HepG2 (cell line): ENCODE data around the gene DROSHA. TPM values are rescaled to one million over a fixed set of nuclear protein-coding genes. Genes with fewer than 3 reads are reported as not detected.

Experiments
- ATAC-seq: fragments of 200-7000 bp; cut with Tn5 transposase; 3 replicates; pipeline ENCODE4 v1.9.1; 2020; ENCODE audit warnings: mild to moderate bottlenecking, moderate library complexity
- BruUV-seq: library from RNA; stranded (reverse); fragments of 400-500 nt; replicated peaks from 2 replicates; lab custom pipeline; 2021; lab: Mats Ljungman, UMichigan
- CTCF ChIA-PET: fragments of 300-600 bp; formaldehyde crosslinking; extraction: SDS; loops from one replicate; lab custom pipeline; 2021; ENCODE audit warnings: low total read pairs, inconsistent platforms, low intra/inter-chr PET ratio; lab: Yijun Ruan, JAX
- POLR2A ChIA-PET: fragments of 350-600 bp; sonication (Branson Sonifier 250); formaldehyde crosslinking; loops from one replicate; lab custom pipeline; 2020; ENCODE audit warnings: antibody characterized with exemption, inconsistent platforms; lab: Yijun Ruan, JAX
- DNase-seq: peaks from one replicate; pipeline ENCODE4 v3.0.0-alpha.2; 2015; ENCODE audit warnings: low spot score
- FAIRE-seq: peaks from 3 replicates; lab custom pipeline; 2011; peaks lifted over from hg19 to GRCh38; lab: Jason Lieb, UNC
- H2AFZ ChIP-seq: one replicate; pipeline ENCODE4 v1.6.1; 2011; ENCODE audit warnings: low read length, inconsistent platforms
- H3K27ac ChIP-seq: fragments of 300-600 bp; 3 replicates; pipeline ENCODE4 v1.8.0; 2011; ENCODE audit warnings: mixed run types, mild to moderate bottlenecking, mixed read lengths, low read length, inconsistent platforms; ENCODE audit not compliant: insufficient read depth; ENCODE audit errors: extremely low read length
- H3K27me3 ChIP-seq, 2 experiments: fragments of 200-600 bp in 1 of 2; 2 replicates in 1 of 2; 3 replicates in 1 of 2; pipeline versions ENCODE4 v1.6.0 to v1.8.0; 2011; ENCODE audit warnings: low read length in 2 of 2, mild to moderate bottlenecking in 2 of 2, moderate library complexity in 2 of 2, inconsistent platforms in 1 of 2; ENCODE audit not compliant: insufficient read depth in 2 of 2, control insufficient read depth in 1 of 2
- H3K36me3 ChIP-seq, 2 experiments: fragments of 200-600 bp in 1 of 2; replicated peaks in 1 of 2; 2 replicates in 1 of 2; 3 replicates in 1 of 2; pipeline versions ENCODE4 v1.5.1 to v1.8.0; 2011; ENCODE audit warnings: low read length in 2 of 2, inconsistent platforms in 1 of 2; ENCODE audit not compliant: insufficient read depth in 2 of 2, control insufficient read depth in 1 of 2
- H3K4me1 ChIP-seq: 2 replicates; pipeline ENCODE4 v1.5.1; 2012; ENCODE audit warnings: low read length, inconsistent platforms; ENCODE audit not compliant: insufficient read depth
- H3K4me2 ChIP-seq: 2 replicates; pipeline ENCODE4 v1.6.0; 2011; ENCODE audit warnings: low read depth, low read length, inconsistent platforms
- H3K4me3 ChIP-seq, 3 experiments: fragments of 200-600 bp in 1 of 3; sonication (generic), shearing (Covaris generic) in 1 of 3; replicated peaks in 1 of 3; 2 replicates each; pipeline ENCODE4 v1.5.1; 2011 to 2016; ENCODE audit warnings: low read length in 3 of 3, inconsistent platforms in 2 of 3, low read depth in 2 of 3, mild to moderate bottlenecking in 2 of 3, control low read depth in 1 of 3, mixed read lengths in 1 of 3; ENCODE audit not compliant: insufficient read depth in 1 of 3
- H3K79me2 ChIP-seq: one replicate; pipeline ENCODE4 v1.6.1; 2011; ENCODE audit warnings: low read length, inconsistent platforms; ENCODE audit not compliant: insufficient read depth
- H3K9ac ChIP-seq: 2 replicates; pipeline ENCODE4 v1.6.0; 2011; ENCODE audit warnings: mild to moderate bottlenecking, low read depth, low read length, inconsistent platforms; ENCODE audit not compliant: insufficient read depth
- H3K9me3 ChIP-seq: 2 replicates; pipeline ENCODE4 v1.5.1; 2012; ENCODE audit warnings: mild to moderate bottlenecking, low read length
- H4K20me1 ChIP-seq: 2 replicates; pipeline ENCODE4 v1.6.0; 2011; ENCODE audit warnings: inconsistent platforms, mild to moderate bottlenecking, low read length, moderate library complexity; ENCODE audit not compliant: insufficient read depth
- CHD2 ChIP-seq: IDR thresholded peaks from 2 replicates; pipeline ENCODE4 v1.6.1; 2011; ENCODE audit warnings: low read depth, low read length, improper control_type of control experiment
- ELF1 ChIP-seq: sonication (generic); formaldehyde crosslinking; IDR thresholded peaks from 2 replicates; pipeline ENCODE4 v1.4.0; 2020; ENCODE audit warnings: missing genetic modification reagents
- FLYWCH1 ChIP-seq: sonication (generic); formaldehyde crosslinking; IDR thresholded peaks from 2 replicates; pipeline ENCODE4 v1.8.1; 2023; ENCODE audit warnings: mild to moderate bottlenecking, missing genetic modification reagents
- GRHL1 ChIP-seq: sonication (generic); formaldehyde crosslinking; conservative IDR thresholded peaks from 2 replicates; pipeline ENCODE4 v1.8.0; 2022; ENCODE audit warnings: missing genetic modification reagents
- GTF3A ChIP-seq: sonication (generic); formaldehyde crosslinking; conservative IDR thresholded peaks from 2 replicates; pipeline ENCODE4 v1.4.0; 2020; ENCODE audit warnings: mild to moderate bottlenecking, missing genetic modification reagents
- KDM2A ChIP-seq: sonication (generic); formaldehyde crosslinking; IDR thresholded peaks from 2 replicates; pipeline ENCODE4 v1.4.0; 2020; ENCODE audit warnings: low read depth, missing genetic modification reagents, borderline replicate concordance
- LCORL ChIP-seq, 2 experiments: fragments of 450-650 bp in 1 of 2; sonication (generic) in 1 of 2; formaldehyde crosslinking in 1 of 2; IDR thresholded peaks; 2 replicates each; pipeline versions ENCODE4 v1.5.0 to v1.6.1; 2017 to 2020; ENCODE audit warnings: antibody characterized with exemption in 1 of 2, missing genetic modification reagents in 1 of 2
- MIER3 ChIP-seq: IDR thresholded peaks from 2 replicates; pipeline ENCODE4 v1.6.1; 2016; ENCODE audit warnings: missing compliant biosample characterization, borderline replicate concordance
- MTERF4 ChIP-seq: sonication (generic); formaldehyde crosslinking; IDR thresholded peaks from 2 replicates; pipeline ENCODE4 v1.8.0; 2023; ENCODE audit warnings: mild to moderate bottlenecking, missing genetic modification reagents
- RXRA ChIP-seq: sonication (generic); formaldehyde crosslinking; IDR thresholded peaks from 2 replicates; pipeline ENCODE4 v1.5.1; 2020; ENCODE audit warnings: missing genetic modification reagents
- ZBTB37 ChIP-seq: sonication (generic); formaldehyde crosslinking; IDR thresholded peaks from 2 replicates; pipeline ENCODE4 v1.4.0; 2020; ENCODE audit warnings: mild to moderate bottlenecking, missing genetic modification reagents
- ZFX ChIP-seq: sonication (generic); formaldehyde crosslinking; IDR thresholded peaks from 2 replicates; pipeline ENCODE4 v1.4.0; 2020; ENCODE audit warnings: mild to moderate bottlenecking, low read depth, missing genetic modification reagents, moderate library complexity
- ZGPAT ChIP-seq: IDR thresholded peaks from 2 replicates; pipeline ENCODE4 v1.6.1; 2016; ENCODE audit warnings: mild to moderate bottlenecking
- ZNF672 ChIP-seq: sonication (generic); formaldehyde crosslinking; IDR thresholded peaks from 2 replicates; pipeline ENCODE4 v1.8.1; 2022; ENCODE audit warnings: missing genetic modification reagents
- ZNF703 ChIP-seq: sonication (generic); formaldehyde crosslinking; IDR thresholded peaks from 2 replicates; pipeline ENCODE4 v1.5.1; 2020; ENCODE audit warnings: missing genetic modification reagents, mild to moderate bottlenecking, moderate library complexity, borderline replicate concordance
- ZNF768 ChIP-seq: sonication (generic); formaldehyde crosslinking; IDR thresholded peaks from 2 replicates; pipeline ENCODE4 v1.4.0; 2020; ENCODE audit warnings: missing genetic modification reagents
- WGBS: methylation state at CpG from one replicate; pipeline ENCODE4 v1.1.6; 2017; ENCODE audit warnings: low lambda C conversion rate; 5-methylcytosine and 5-hydroxymethylcytosine counted together
- in situ Hi-C: cut with HindIII; loops from 2 replicates; pipeline ENCODE4 v1.10.0; 2017; ENCODE audit warnings: low pct_unique_long_range_greater_than_20kb; ENCODE audit not compliant: extremely low pct_ligation_motif_present
- intact Hi-C: fragments of 100-400 bp; cut with micrococcal nuclease; formaldehyde crosslinking; loops from one replicate; pipeline ENCODE4 v1.10.0; 2022; ENCODE audit not compliant: unreplicated experiment
- polyA plus RNA-seq, 8 experiments: library from polyadenylated mRNA; depleted of rRNA in 3 of 8; stranded (reverse) in 7 of 8; unstranded in 1 of 8; fragments of >200 nt; fragmentation: Illumina TruSeq in 4 of 8; extraction: Trizol in 4 of 8; gene quantifications; 2 replicates each; pipeline versions ENCODE4 v1.2.1 to v1.2.3, GENCODE V29; 2011 to 2016; ENCODE audit warnings: low read depth in 4 of 8, missing spikeins in 1 of 8, mixed read lengths in 1 of 8; ENCODE audit not compliant: insufficient read depth in 1 of 8
- total RNA-seq, 5 experiments: library from RNA; depleted of rRNA; stranded (reverse); fragments of >200 nt; fragmentation: Illumina TruSeq; extraction: Trizol; gene quantifications; 2 replicates each; pipeline ENCODE4 v1.2.3, GENCODE V29; 2016; ENCODE audit warnings: low read depth in 1 of 5

DROSHA gene
- total and polyA plus RNA-seq, 2 of the 13 experiments (the other 11 are each of a cell fraction or from before 2014, with no cell fraction given), result 22.3 to 29.4 TPM

GRCh38 chr5:31416547-31416946, 115.3 kb downstream of the DROSHA start:
- in situ Hi-C loops, result no loop called here
- H4K20me1 ChIP-seq, result no peaks in the 10 kb centered on the region

GRCh38 chr5:31415960-31416359, 115.9 kb downstream of the DROSHA start:
- Histone ChIP-seq H3K4me3 (no peak overlapping the region), H2AFZ (no peak overlapping the region), H3K36me3 (peaks cover 5 to 65% of the 10 kb centered on the region in 2 experiments; a peak in 4 of 5 replicates), H4K20me1 (no peaks in the 10 kb centered on the region), H3K27ac (no peak overlapping the region), H3K4me1 (no peaks in the 10 kb centered on the region), H3K9ac (no peak overlapping the region), H3K79me2 (no peaks in the 10 kb centered on the region), H3K4me2 (no peak overlapping the region), H3K9me3 (no peaks in the 10 kb centered on the region), H3K27me3 (no peaks in the 10 kb centered on the region)
- ChIA-PET POLR2A (no interaction called here), CTCF (no interaction called here)
- DNase-seq (no peak), FAIRE-seq (no peak), ATAC-seq (no peak)
- intact Hi-C loops, result no loop called here
- no TSS peak for BruUV-seq
- 100% methylated on average over 2 of the region's 2 CpGs for WGBS
- in situ Hi-C loops, result no loop called here
- no peak for TF ChIP-seq ZNF703
- TF ChIP-seq CHD2, result no peak
- TF ChIP-seq MIER3 (CRISPR knock-in tag), result no peak
- no peak for TF ChIP-seq ZGPAT
- no peak for TF ChIP-seq MTERF4 (CRISPR knock-in tag)
- no peak for TF ChIP-seq ZBTB37
- no peak for TF ChIP-seq KDM2A (CRISPR knock-in tag)

More at GRCh38 chr5:31416547-31416946, 115.3 kb downstream of the DROSHA start:
- H3K4me3 ChIP-seq, result no peak overlapping the region
- H3K79me2 ChIP-seq, result no peaks in the 10 kb centered on the region
- ATAC-seq (no peak), DNase-seq (no peak), FAIRE-seq (no peak)
- H3K4me2 ChIP-seq, result no peak overlapping the region
- ChIA-PET POLR2A (no interaction called here), CTCF (no interaction called here)
- no peak overlapping the region for H2AFZ ChIP-seq
- no peak overlapping the region for H3K9ac ChIP-seq
- intact Hi-C loops, result no loop called here
- no peaks in the 10 kb centered on the region for H3K27me3 ChIP-seq
- H3K27ac ChIP-seq, result no peak overlapping the region
- H3K4me1 ChIP-seq, result no peaks in the 10 kb centered on the region
- H3K36me3 ChIP-seq, result peaks cover 5 to 68% of the 10 kb centered on the region in 2 experiments; a peak in 4 of 5 replicates
- WGBS, result 96% methylated on average over 3 of the region's 3 CpGs
- H3K9me3 ChIP-seq, result no peaks in the 10 kb centered on the region
- no TSS peak for BruUV-seq
- TF ChIP-seq ZFX (CRISPR knock-in tag), result no peak
- no peak for TF ChIP-seq GRHL1 (CRISPR knock-in tag)
- TF ChIP-seq ELF1 (CRISPR knock-in tag), result no peak
- TF ChIP-seq ZNF672, result no peak
- TF ChIP-seq GTF3A (CRISPR knock-in tag), result no peak
- no peak for TF ChIP-seq FLYWCH1 (CRISPR knock-in tag)
- no peak for TF ChIP-seq RXRA (CRISPR knock-in tag)
- TF ChIP-seq LCORL (IDR thresholded peaks at IDR 0.05), result no peak
- no peak for TF ChIP-seq LCORL (CRISPR knock-in tag; IDR thresholded peaks at IDR 0.05)
- TF ChIP-seq ZNF768 (CRISPR knock-in tag), result no peak
